Measurements from ENCODE around the gene IL3. TPM values are rescaled to one million over a fixed set of nuclear protein-coding genes. Genes with fewer than 3 reads are reported as not detected.

Gene IL3
- total RNA-seq, 1 donor from 2014 or later, result not detected

- Mint-ChIP-seq H3K4me3 (ENCODE audit: low read depth) (no peak overlapping the region), H3K9me3 (ENCODE audit: low read depth) (no peaks in the 10 kb centered on the region)
- no peak for TF ChIP-seq CTCF (IDR thresholded peaks at IDR 0.05; ENCODE audit: unreplicated experiment)
Observed at GRCh38 chr5:132069994-132070393, 9.5 kb downstream of the IL3 start.

GRCh38 chr5:132070460-132071337 is 10.2 kb downstream of the IL3 start:
- H3K4me3 Mint-ChIP-seq (ENCODE audit: low read depth), result no peak overlapping the region
- H3K27ac Mint-ChIP-seq, result no peak overlapping the region
- peaks cover 2% of the 10 kb centered on the region for H3K27me3 Mint-ChIP-seq
- no peaks in the 10 kb centered on the region for H3K36me3 Mint-ChIP-seq (ENCODE audit: insufficient read depth)
- no peak for TF ChIP-seq CTCF (IDR thresholded peaks at IDR 0.05; ENCODE audit: unreplicated experiment)
- H3K9me3 Mint-ChIP-seq (ENCODE audit: low read depth), result no peaks in the 10 kb centered on the region
- no peak for DNase-seq (ENCODE audit: low spot score, unreplicated experiment)
- peaks cover 17% of the 10 kb centered on the region for H3K4me1 Mint-ChIP-seq (ENCODE audit: low read depth)

More at GRCh38 chr5:132069994-132070393, 9.5 kb downstream of the IL3 start:
- peaks cover 17% of the 10 kb centered on the region for H3K4me1 Mint-ChIP-seq (ENCODE audit: low read depth)
- no peaks in the 10 kb centered on the region for H3K36me3 Mint-ChIP-seq (ENCODE audit: insufficient read depth)
- no peak overlapping the region for H3K27ac Mint-ChIP-seq
- peaks cover 2% of the 10 kb centered on the region for H3K27me3 Mint-ChIP-seq
- no peak for DNase-seq (ENCODE audit: low spot score, unreplicated experiment)

- no peak for DNase-seq (ENCODE audit: low spot score, unreplicated experiment)
- Mint-ChIP-seq H3K36me3 (ENCODE audit: insufficient read depth) (no peaks in the 10 kb centered on the region), H3K27ac (no peak overlapping the region)
Observed at GRCh38 chr5:132071338-132071707, 10.9 kb downstream of the IL3 start.

GRCh38 chr5:132072070-132072469 is 11.6 kb downstream of the IL3 start:
- no peak overlapping the region for H3K27ac Mint-ChIP-seq
- H3K9me3 Mint-ChIP-seq (ENCODE audit: low read depth), result no peaks in the 10 kb centered on the region
- no peak for TF ChIP-seq CTCF (IDR thresholded peaks at IDR 0.05; ENCODE audit: unreplicated experiment)
- no peak for DNase-seq (ENCODE audit: low spot score, unreplicated experiment)
- H3K4me1 Mint-ChIP-seq (ENCODE audit: low read depth), result peaks cover 17% of the 10 kb centered on the region
- H3K4me3 Mint-ChIP-seq (ENCODE audit: low read depth), result no peak overlapping the region
- H3K27me3 Mint-ChIP-seq, result peaks cover 2% of the 10 kb centered on the region
- H3K36me3 Mint-ChIP-seq (ENCODE audit: insufficient read depth), result no peaks in the 10 kb centered on the region

More at GRCh38 chr5:132071338-132071707, 10.9 kb downstream of the IL3 start:
- Mint-ChIP-seq H3K27me3 (peaks cover 2% of the 10 kb centered on the region), H3K4me3 (ENCODE audit: low read depth) (no peak overlapping the region), H3K9me3 (ENCODE audit: low read depth) (no peaks in the 10 kb centered on the region), H3K4me1 (ENCODE audit: low read depth) (peaks cover 17% of the 10 kb centered on the region)
- TF ChIP-seq CTCF (IDR thresholded peaks at IDR 0.05; ENCODE audit: unreplicated experiment), result no peak

- Mint-ChIP-seq H3K36me3 (ENCODE audit: insufficient read depth) (no peaks in the 10 kb centered on the region), H3K9me3 (ENCODE audit: low read depth) (no peaks in the 10 kb centered on the region), H3K4me1 (ENCODE audit: low read depth) (peaks cover 17% of the 10 kb centered on the region), H3K27ac (no peak overlapping the region), H3K27me3 (peaks cover 2% of the 10 kb centered on the region), H3K4me3 (ENCODE audit: low read depth) (no peak overlapping the region)
- DNase-seq (ENCODE audit: low spot score, unreplicated experiment), result no peak
- TF ChIP-seq CTCF (IDR thresholded peaks at IDR 0.05; ENCODE audit: unreplicated experiment), result no peak
Observed at GRCh38 chr5:132072528-132072927, 12.1 kb downstream of the IL3 start.
